NT2/D1 (cell line): ENCODE measurements around the gene KMT2A.

Experiments used
- SUZ12 ChIP-seq: IDR thresholded peaks from 2 replicates; pipeline ENCODE4 v1.6.1; 2011; ENCODE audit not compliant: insufficient read length, insufficient read depth; ENCODE audit errors: extremely low read depth
- YY1 ChIP-seq: IDR thresholded peaks from 2 replicates; pipeline ENCODE4 v1.6.1; 2011; ENCODE audit not compliant: insufficient read length, insufficient read depth
- ZNF274 ChIP-seq: IDR thresholded peaks from 2 replicates; pipeline ENCODE4 v1.6.1; 2011; ENCODE audit warnings: mild to moderate bottlenecking, low read depth, low read length

GRCh38 chr11:118417801-118418200 is 18.5 kb upstream of the KMT2A start:
- TF ChIP-seq ZNF274 (no peak), SUZ12 (no peak), YY1 (no peak)
